ENCODE data around the gene STRN3. TPM values are rescaled to one million over a fixed set of nuclear protein-coding genes. Genes with fewer than 3 reads are reported as not detected.
"Not testable (repeated sequence)": the region's sequence is repeated elsewhere in the genome, so short reads cannot be mapped to it uniquely, and the experiment has no call there.

Gene STRN3
- total and polyA plus RNA-seq, 2 experiments from 2014 or later, result 10.1 to 53.8 TPM

GRCh38 chr14:30972882-30973582 is 53.1 kb downstream of the STRN3 start:
- WGBS (ENCODE audit: low lambda C conversion rate, missing lambda C conversion rate), result 92% methylated on average over 7 of the region's 7 CpGs
- H3K27me3 ChIP-seq, result no peaks in the 10 kb centered on the region
- no peak for TF ChIP-seq CTCF (IDR thresholded peaks at IDR 0.05; ENCODE audit: poor library complexity)
- no peak for TF ChIP-seq EZH2 (IDR thresholded peaks at IDR 0.05; ENCODE audit: borderline replicate concordance)
- no peak for TF ChIP-seq EZH2phosphoT487 (IDR thresholded peaks at IDR 0.05; ENCODE audit: low read depth, severe bottlenecking, unreplicated experiment)
- H3K4me2 ChIP-seq, result no peak overlapping the region
- no peaks in the 10 kb centered on the region for H3K9me3 ChIP-seq (ENCODE audit: low read depth)
- DNase-seq (ENCODE audit: low spot score), result no peak
- peaks cover 76% of the 10 kb centered on the region for H4K20me1 ChIP-seq (ENCODE audit: insufficient read depth, poor library complexity, severe bottlenecking)
- no peak overlapping the region for H3K27ac ChIP-seq
- H3K4me3 ChIP-seq, result no peak overlapping the region
- peaks cover 100% of the 10 kb centered on the region for H3K79me2 ChIP-seq
- no peaks in the 10 kb centered on the region for H3K36me3 ChIP-seq (replicated peaks; ENCODE audit: insufficient read depth, low read depth)
- H2AFZ ChIP-seq, result no peak overlapping the region
- H3K4me1 ChIP-seq (ENCODE audit: insufficient read depth), result no peaks in the 10 kb centered on the region
- no peaks in the 10 kb centered on the region for H3K9me2 ChIP-seq (replicated peaks; ENCODE audit: insufficient read depth)

GRCh38 chr14:30972036-30972732 is 54.0 kb downstream of the STRN3 start:
- not testable (repeated sequence) for H3K4me2 ChIP-seq; H2AFZ ChIP-seq; H3K4me1 ChIP-seq (ENCODE audit: insufficient read depth); DNase-seq (ENCODE audit: low spot score); H3K36me3 ChIP-seq (replicated peaks; ENCODE audit: insufficient read depth, low read depth); H3K27me3 ChIP-seq; H3K27ac ChIP-seq; H3K9me3 ChIP-seq (ENCODE audit: low read depth); H3K9me2 ChIP-seq (replicated peaks; ENCODE audit: insufficient read depth); H3K4me3 ChIP-seq
- WGBS (ENCODE audit: low lambda C conversion rate, missing lambda C conversion rate), result 95% methylated on average over 11 of the region's 11 CpGs
- Histone ChIP-seq H4K20me1 (ENCODE audit: insufficient read depth, poor library complexity, severe bottlenecking) (peaks cover 70% of the 10 kb centered on the region), H3K79me2 (peaks cover 100% of the 10 kb centered on the region)

- 82% methylated on average over 5 of the region's 5 CpGs for WGBS (ENCODE audit: low lambda C conversion rate, missing lambda C conversion rate)
- no peaks in the 10 kb centered on the region for H3K36me3 ChIP-seq (replicated peaks; ENCODE audit: insufficient read depth, low read depth)
- no peaks in the 10 kb centered on the region for H3K4me1 ChIP-seq (ENCODE audit: insufficient read depth)
- no peaks in the 10 kb centered on the region for H3K27me3 ChIP-seq
- no peak overlapping the region for H3K4me2 ChIP-seq
- no peak overlapping the region for H3K4me3 ChIP-seq
- DNase-seq (ENCODE audit: low spot score), result no peak
- H3K79me2 ChIP-seq, result peaks cover 100% of the 10 kb centered on the region
- no peaks in the 10 kb centered on the region for H3K9me2 ChIP-seq (replicated peaks; ENCODE audit: insufficient read depth)
- peaks cover 64% of the 10 kb centered on the region for H4K20me1 ChIP-seq (ENCODE audit: insufficient read depth, poor library complexity, severe bottlenecking)
- H2AFZ ChIP-seq, result no peak overlapping the region
- TF ChIP-seq CTCF (IDR thresholded peaks at IDR 0.05; ENCODE audit: poor library complexity) (no peak), EZH2phosphoT487 (IDR thresholded peaks at IDR 0.05; ENCODE audit: low read depth, severe bottlenecking, unreplicated experiment) (no peak), EZH2 (IDR thresholded peaks at IDR 0.05; ENCODE audit: borderline replicate concordance) (no peak)
- H3K9me3 ChIP-seq (ENCODE audit: low read depth), result peaks cover 4% of the 10 kb centered on the region
- no peak overlapping the region for H3K27ac ChIP-seq
Observed at GRCh38 chr14:30971586-30971985, 54.6 kb downstream of the STRN3 start.

GRCh38 chr14:30969796-30970195 is 56.4 kb downstream of the STRN3 start:
- H3K4me1 ChIP-seq (ENCODE audit: insufficient read depth); H2AFZ ChIP-seq; H3K4me3 ChIP-seq; H3K27me3 ChIP-seq; H3K36me3 ChIP-seq (replicated peaks; ENCODE audit: insufficient read depth, low read depth); H3K9me2 ChIP-seq (replicated peaks; ENCODE audit: insufficient read depth); H3K4me2 ChIP-seq; H3K27ac ChIP-seq; DNase-seq (ENCODE audit: low spot score): not testable (repeated sequence)
- Histone ChIP-seq H3K9me3 (ENCODE audit: low read depth) (peaks cover 18% of the 10 kb centered on the region), H3K79me2 (peaks cover 100% of the 10 kb centered on the region), H4K20me1 (ENCODE audit: insufficient read depth, poor library complexity, severe bottlenecking) (peaks cover 46% of the 10 kb centered on the region)
- 86% methylated on average over 4 of the region's 4 CpGs for WGBS (ENCODE audit: low lambda C conversion rate, missing lambda C conversion rate)

- not testable (repeated sequence) for H3K4me3 ChIP-seq
- peaks cover 19% of the 10 kb centered on the region for H3K9me3 ChIP-seq (ENCODE audit: low read depth)
Observed at GRCh38 chr14:30967364-30968098, 58.6 kb downstream of the STRN3 start.

More at GRCh38 chr14:30967364-30968098, 58.6 kb downstream of the STRN3 start:
- 91% methylated on average over 11 of the region's 11 CpGs for WGBS (ENCODE audit: low lambda C conversion rate, missing lambda C conversion rate)
- DNase-seq (ENCODE audit: low spot score); H3K27me3 ChIP-seq; H3K36me3 ChIP-seq (replicated peaks; ENCODE audit: insufficient read depth, low read depth); H3K9me2 ChIP-seq (replicated peaks; ENCODE audit: insufficient read depth); H2AFZ ChIP-seq; H3K4me2 ChIP-seq; H3K27ac ChIP-seq; H3K4me1 ChIP-seq (ENCODE audit: insufficient read depth): not testable (repeated sequence)
- peaks cover 100% of the 10 kb centered on the region for H3K79me2 ChIP-seq
- peaks cover 26% of the 10 kb centered on the region for H4K20me1 ChIP-seq (ENCODE audit: insufficient read depth, poor library complexity, severe bottlenecking)
